Naive thymus-derived CD4-positive, alpha-beta T cell (primary cell): ENCODE measurements around the gene CRYGN. TPM values are rescaled to one million over a fixed set of nuclear protein-coding genes. Genes with fewer than 3 reads are reported as not detected.

Source experiments
- ATAC-seq: fragments of 150-1000 bp; cut with Tn5 transposase; 2 replicates; pipeline ENCODE4 v1.10.0; 2021; ENCODE audit warnings: mild to moderate bottlenecking, moderate library complexity
- CTCF ChIA-PET: fragments of 350-600 bp; sonication (Branson Sonifier 250); formaldehyde crosslinking; loops from one replicate; lab custom pipeline; 2021; ENCODE audit warnings: antibody characterized with exemption; lab: Charles Lee
- POLR2A ChIA-PET: fragments of 350-600 bp; sonication (Branson Sonifier 250); formaldehyde crosslinking; loops from one replicate; lab custom pipeline; 2021; ENCODE audit warnings: antibody characterized with exemption, inconsistent platforms; lab: Charles Lee
- DNase-seq, 9 donors: peaks; one replicate each; pipeline versions ENCODE4 v3.0.0 to v3.0.0-alpha.2; 2020 to 2022; ENCODE audit warnings: mixed read lengths in 1 of 9
- H3K27ac ChIP-seq: one replicate; pipeline ENCODE4 v1.7.0; 2013; ENCODE audit warnings: mild to moderate bottlenecking, low read depth, low read length, moderate library complexity
- H3K27me3 ChIP-seq, 2 donors: one replicate each; pipeline ENCODE4 v1.7.0; 2013; ENCODE audit warnings: low read length in 2 of 2, mild to moderate bottlenecking in 2 of 2, moderate library complexity in 2 of 2; ENCODE audit not compliant: control insufficient read depth in 2 of 2, insufficient read depth in 2 of 2
- H3K36me3 ChIP-seq, 3 experiments: 1 replicate in 2 of 3; 2 replicates in 1 of 3; pipeline ENCODE4 v1.7.0; 2013; ENCODE audit warnings: low read length in 3 of 3, mild to moderate bottlenecking in 3 of 3, moderate library complexity in 1 of 3; ENCODE audit not compliant: insufficient read depth in 3 of 3, control insufficient read depth in 2 of 3
- H3K4me1 ChIP-seq, 2 donors: one replicate each; pipeline ENCODE4 v1.7.0; 2013; ENCODE audit warnings: low read length in 2 of 2, mild to moderate bottlenecking in 2 of 2, moderate library complexity in 1 of 2; ENCODE audit not compliant: control insufficient read depth in 2 of 2, insufficient read depth in 2 of 2
- H3K4me3 ChIP-seq: 2 replicates; pipeline ENCODE4 v1.7.0; 2013; ENCODE audit warnings: mild to moderate bottlenecking, low read length
- H3K9me3 ChIP-seq, 3 experiments: 1 replicate in 2 of 3; 2 replicates in 1 of 3; pipeline ENCODE4 v1.7.0; 2013; ENCODE audit warnings: low read length in 3 of 3; ENCODE audit not compliant: control insufficient read depth in 2 of 3
- H3K27ac Mint-ChIP-seq, 9 donors: one replicate each; pipeline ENCODE4 v1.8.0; 2020 to 2022; ENCODE audit warnings: mixed read lengths in 9 of 9, mild to moderate bottlenecking in 8 of 9, moderate library complexity in 5 of 9, inconsistent platforms in 2 of 9
- H3K27me3 Mint-ChIP-seq, 5 donors: one replicate each; pipeline ENCODE4 v1.8.0; 2021 to 2022; ENCODE audit warnings: mixed read lengths in 5 of 5, mild to moderate bottlenecking in 1 of 5
- H3K36me3 Mint-ChIP-seq, 5 donors: one replicate each; pipeline ENCODE4 v1.8.0; 2020 to 2022; ENCODE audit warnings: mixed read lengths in 5 of 5, mild to moderate bottlenecking in 3 of 5, inconsistent platforms in 1 of 5
- H3K4me1 Mint-ChIP-seq, 7 donors: one replicate each; pipeline ENCODE4 v1.8.0; 2020 to 2022; ENCODE audit warnings: mixed read lengths in 7 of 7, mild to moderate bottlenecking in 3 of 7, inconsistent platforms in 1 of 7
- H3K4me3 Mint-ChIP-seq, 10 donors: one replicate each; pipeline ENCODE4 v1.8.0; 2020 to 2022; ENCODE audit warnings: mild to moderate bottlenecking in 10 of 10, mixed read lengths in 10 of 10, moderate library complexity in 6 of 10, inconsistent platforms in 2 of 10
- H3K9me3 Mint-ChIP-seq, 11 donors: one replicate each; pipeline ENCODE4 v1.8.0; 2020 to 2022; ENCODE audit warnings: mixed read lengths in 11 of 11, mild to moderate bottlenecking in 4 of 11, inconsistent platforms in 1 of 11, moderate library complexity in 1 of 11
- intact Hi-C, 2 donors: fragments of 100-400 bp; cut with micrococcal nuclease; formaldehyde crosslinking; loops; one replicate each; pipeline ENCODE4 v1.15.1; 2023
- polyA plus RNA-seq, 2 donors: library from polyadenylated mRNA; unstranded; fragments of 300-500 nt; fragmentation: Illumina TruSeq; gene quantifications; one replicate each; pipeline ENCODE4 v1.2.3, GENCODE V29; 2021
- total RNA-seq, 6 experiments: library from RNA in 5 of 6; stranded (reverse) in 5 of 6; gene quantifications; 1 replicate in 5 of 6; 2 replicates in 1 of 6; pipeline ENCODE4 v1.2.3 and lab custom pipeline; 2021 to 2026

The CRYGN gene
- total RNA-seq (1 to 10 TPM in 1 of 5 experiments, under 1 TPM in 2, not detected in 2; 0.46 to 1.1 (median 0.61) TPM), polyA plus RNA-seq (under 1 TPM; 0.33 to 0.48 TPM), total RNA-seq (lab: John Stamatoyannopoulos, UW) (0.40 reads per million)

- peaks cover 0 to 34% of the 10 kb centered on the region in 2 donors for H3K4me1 ChIP-seq
- intact Hi-C loops: no loop called here
- H3K4me1 Mint-ChIP-seq: peaks cover 23 to 69% (median 28%) of the 10 kb centered on the region in 7 donors
Observed at GRCh38 chr7:151439855-151440798, at the start of gene CRYGN. Gene CRYGN (minus strand): TSS chr7:151440141. CDS start chr7:151439917, 224 bp downstream.

GRCh38 chr7:151489498-151489897 is 49.6 kb upstream of the CRYGN start:
- H3K4me1 Mint-ChIP-seq: peaks cover 20 to 26% (median 23%) of the 10 kb centered on the region in 7 donors
- Histone ChIP-seq H3K9me3 (no peaks in the 10 kb centered on the region), H3K4me1 (no peaks in the 10 kb centered on the region), H3K27ac (no peak overlapping the region), H3K36me3 (peaks cover 10 to 57% (median 11%) of the 10 kb centered on the region in 3 experiments), H3K4me3 (no peak overlapping the region), H3K27me3 (no peaks in the 10 kb centered on the region)
- ATAC-seq (no peak), DNase-seq (no peak)
- intact Hi-C loops: no loop called here
- ChIA-PET POLR2A (interaction anchor here (0.9 kb wide), 1 partner anchor 144 kb away, joined by 4 read pairs; no protein-coding TSS in a partner anchor), CTCF (interaction anchor here (1.1 to 1.5 kb wide), 2 partner anchors 27 to 183 kb away, joined by 3 read pairs; no protein-coding TSS in a partner anchor)
- peaks cover 6 to 48% (median 21%) of the 10 kb centered on the region in 5 donors for H3K36me3 Mint-ChIP-seq
- H3K4me3 Mint-ChIP-seq: no peak overlapping the region
- no peaks in the 10 kb centered on the region for H3K27me3 Mint-ChIP-seq
- H3K27ac Mint-ChIP-seq: no peak overlapping the region
- H3K9me3 Mint-ChIP-seq: no peaks in the 10 kb centered on the region

More at GRCh38 chr7:151439855-151440798, at the start of gene CRYGN:
- DNase-seq: peak in 1 of 9 donors; percentile 19
- no peaks in the 10 kb centered on the region for H3K27me3 ChIP-seq
- Mint-ChIP-seq H3K4me3 (peak within 1 kb of the TSS; percentile 18 to 85 (median 70)), H3K27me3 (peaks cover 0 to 33% (median 0%) of the 10 kb centered on the region in 5 donors), H3K9me3 (no peaks in the 10 kb centered on the region), H3K36me3 (no peaks in the 10 kb centered on the region), H3K27ac (peak within 1 kb of the TSS in 7 of 9 donors; percentile 15 to 98 (median 47))
- peak within 1 kb of the TSS; percentile 62 for H3K27ac ChIP-seq
- peak; percentile 45 for ATAC-seq
- ChIA-PET CTCF (interaction anchor here (0.6 to 3.4 kb wide), 2 partner anchors 8 to 19 kb away, joined by 4 to 19 read pairs; no protein-coding TSS in a partner anchor), POLR2A (interaction anchor here (0.8 to 1.3 kb wide), 3 partner anchors 10 to 88 kb away, joined by 3 to 5 read pairs (median 3); no protein-coding TSS in a partner anchor)
- H3K36me3 ChIP-seq: no peaks in the 10 kb centered on the region
- H3K9me3 ChIP-seq: no peaks in the 10 kb centered on the region
- peak within 1 kb of the TSS; percentile 25 for H3K4me3 ChIP-seq

GRCh38 chr7:151488096-151488495 is 48.2 kb upstream of the CRYGN start:
- no peaks in the 10 kb centered on the region for H3K27me3 ChIP-seq
- DNase-seq (no peak), ATAC-seq (no peak)
- Mint-ChIP-seq H3K27me3 (no peaks in the 10 kb centered on the region), H3K36me3 (peaks cover 6 to 52% (median 28%) of the 10 kb centered on the region in 5 donors), H3K9me3 (no peaks in the 10 kb centered on the region), H3K4me1 (peaks cover 10 to 16% (median 12%) of the 10 kb centered on the region in 7 donors), H3K4me3 (no peak overlapping the region), H3K27ac (no peak overlapping the region)
- no peaks in the 10 kb centered on the region for H3K4me1 ChIP-seq
- H3K27ac ChIP-seq: no peak overlapping the region
- H3K9me3 ChIP-seq: no peaks in the 10 kb centered on the region
- H3K4me3 ChIP-seq: no peak overlapping the region
- CTCF ChIA-PET: no interaction called here
- intact Hi-C loops: no loop called here
- POLR2A ChIA-PET: no interaction called here
- peaks cover 11 to 69% (median 12%) of the 10 kb centered on the region in 3 experiments for H3K36me3 ChIP-seq

- H3K9me3 ChIP-seq: no peaks in the 10 kb centered on the region
- H3K4me3 ChIP-seq: no peak overlapping the region
- intact Hi-C loops: no loop called here
- no peak overlapping the region for H3K27ac Mint-ChIP-seq
- DNase-seq (no peak), ATAC-seq (no peak)
- ChIA-PET CTCF (no interaction called here), POLR2A (no interaction called here)
- H3K4me1 Mint-ChIP-seq: peaks cover 7 to 21% (median 13%) of the 10 kb centered on the region in 7 donors
- H3K9me3 Mint-ChIP-seq: no peaks in the 10 kb centered on the region
- no peaks in the 10 kb centered on the region for H3K27me3 ChIP-seq
- peaks cover 11 to 73% (median 12%) of the 10 kb centered on the region in 3 experiments for H3K36me3 ChIP-seq
- H3K36me3 Mint-ChIP-seq: peaks cover 6 to 59% (median 31%) of the 10 kb centered on the region in 5 donors
- no peaks in the 10 kb centered on the region for H3K27me3 Mint-ChIP-seq
- no peaks in the 10 kb centered on the region for H3K4me1 ChIP-seq
- H3K4me3 Mint-ChIP-seq: no peak overlapping the region
- no peak overlapping the region for H3K27ac ChIP-seq
Observed at GRCh38 chr7:151487228-151487627, 47.3 kb upstream of the CRYGN start.

- Histone ChIP-seq H3K36me3 (peaks cover 11 to 73% (median 12%) of the 10 kb centered on the region in 3 experiments), H3K4me1 (no peaks in the 10 kb centered on the region), H3K27ac (no peak overlapping the region), H3K9me3 (no peaks in the 10 kb centered on the region), H3K27me3 (no peaks in the 10 kb centered on the region), H3K4me3 (no peak overlapping the region)
- no peaks in the 10 kb centered on the region for H3K27me3 Mint-ChIP-seq
- CTCF ChIA-PET: no interaction called here
- intact Hi-C loops: no loop called here
- DNase-seq: no peak
- no peaks in the 10 kb centered on the region for H3K9me3 Mint-ChIP-seq
- H3K4me3 Mint-ChIP-seq: no peak overlapping the region
- no peak for ATAC-seq
- POLR2A ChIA-PET: no interaction called here
- peak overlapping the region in 3 of 9 donors; percentile 8 to 25 (median 18) for H3K27ac Mint-ChIP-seq
- peaks cover 6 to 64% (median 31%) of the 10 kb centered on the region in 5 donors for H3K36me3 Mint-ChIP-seq
- peaks cover 7 to 28% (median 20%) of the 10 kb centered on the region in 7 donors for H3K4me1 Mint-ChIP-seq
Observed at GRCh38 chr7:151486074-151486473, 46.1 kb upstream of the CRYGN start.

- H3K4me1 ChIP-seq: no peaks in the 10 kb centered on the region
- Mint-ChIP-seq H3K4me1 (peaks cover 7 to 24% (median 20%) of the 10 kb centered on the region in 7 donors), H3K27me3 (no peaks in the 10 kb centered on the region), H3K36me3 (peaks cover 1 to 57% (median 26%) of the 10 kb centered on the region in 5 donors), H3K4me3 (no peak overlapping the region), H3K9me3 (no peaks in the 10 kb centered on the region), H3K27ac (no peak overlapping the region)
- DNase-seq: no peak
- CTCF ChIA-PET: no interaction called here
- POLR2A ChIA-PET: no interaction called here
- H3K27ac ChIP-seq: no peak overlapping the region
- intact Hi-C loops: no loop called here
- H3K9me3 ChIP-seq: no peaks in the 10 kb centered on the region
- peak; percentile 56 for ATAC-seq
- peaks cover 11 to 64% (median 12%) of the 10 kb centered on the region in 3 experiments for H3K36me3 ChIP-seq
- no peak overlapping the region for H3K4me3 ChIP-seq
- no peaks in the 10 kb centered on the region for H3K27me3 ChIP-seq
Observed at GRCh38 chr7:151484971-151485707, 45.2 kb upstream of the CRYGN start.
